GM12878 (cell line): ENCODE data around the gene RNF112. TPM values are rescaled to one million over a fixed set of nuclear protein-coding genes. Genes with fewer than 3 reads are reported as not detected.

Experiments used
- ATAC-seq: fragments of 200-7000 bp; cut with Tn5 transposase; 3 replicates; pipeline ENCODE4 v1.9.1; 2020; ENCODE audit warnings: mild to moderate bottlenecking, moderate library complexity
- BruUV-seq: library from RNA; stranded (reverse); fragments of 400-500 nt; replicated peaks from 2 replicates; lab custom pipeline; 2021; lab: Mats Ljungman, UMichigan
- CTCF ChIA-PET: fragments of 300-600 bp; sonication (Branson Sonifier 250); formaldehyde crosslinking; extraction: SDS; loops from one replicate; lab custom pipeline; 2021; ENCODE audit warnings: inconsistent platforms; lab: Yijun Ruan, JAX
- POLR2A ChIA-PET: fragments of 350-600 bp; formaldehyde crosslinking; extraction: SDS; loops from one replicate; lab custom pipeline; 2021; ENCODE audit warnings: inconsistent platforms; lab: Charles Lee
- RAD21 ChIA-PET: fragments of 300-600 bp; sonication (Branson Sonifier 250); formaldehyde crosslinking; loops from one replicate; lab custom pipeline; 2023; ENCODE audit warnings: antibody characterized with exemption; ENCODE audit not compliant: unreplicated experiment; lab: Charles Lee
- SMC1A ChIA-PET: fragments of 300-600 bp; sonication (Branson Sonifier 250); formaldehyde crosslinking; loops from one replicate; lab custom pipeline; 2023; ENCODE audit not compliant: unreplicated experiment, uncharacterized antibody; lab: Charles Lee
- DNase-seq: peaks from one replicate; pipeline ENCODE4 v3.0.0-alpha.2; 2011; ENCODE audit warnings: low read depth, low spot score
- FAIRE-seq: peaks from 3 replicates; lab custom pipeline; 2011; peaks lifted over from hg19 to GRCh38; lab: Jason Lieb, UNC
- H2AFZ ChIP-seq: 2 replicates; pipeline ENCODE4 v1.6.0; 2011; ENCODE audit warnings: low read depth, low read length, control low read depth; ENCODE audit not compliant: control insufficient read depth
- H3K27ac ChIP-seq: 2 replicates; pipeline ENCODE4 v1.5.1; 2011; ENCODE audit warnings: control low read depth; ENCODE audit not compliant: control insufficient read depth, insufficient read depth
- H3K27me3 ChIP-seq, 2 experiments: replicated peaks in 1 of 2; 2 replicates each; pipeline versions ENCODE4 v1.6.0 to v1.6.1; 2011; ENCODE audit warnings: low read length in 1 of 2; ENCODE audit not compliant: control insufficient read depth in 2 of 2, insufficient read depth in 2 of 2
- H3K36me3 ChIP-seq, 2 experiments: 2 replicates each; pipeline ENCODE4 v1.5.1; 2011; ENCODE audit warnings: low read length in 1 of 2; ENCODE audit not compliant: control insufficient read depth in 2 of 2, insufficient read depth in 2 of 2
- H3K4me1 ChIP-seq: 2 replicates; pipeline ENCODE4 v1.6.1; 2011; ENCODE audit warnings: mild to moderate bottlenecking, low read length, moderate library complexity, mixed read lengths; ENCODE audit not compliant: control insufficient read depth, insufficient read depth
- H3K4me2 ChIP-seq: 2 replicates; pipeline ENCODE4 v1.6.0; 2011; ENCODE audit warnings: control low read depth; ENCODE audit not compliant: control insufficient read depth, insufficient read depth
- H3K4me3 ChIP-seq: fragments of 200-600 bp; sonication (generic); 2 replicates; pipeline ENCODE4 v1.5.1; 2016
- H3K79me2 ChIP-seq: 2 replicates; pipeline ENCODE4 v1.6.0; 2011; ENCODE audit warnings: low read length; ENCODE audit not compliant: control insufficient read depth, insufficient read depth
- H3K9ac ChIP-seq: 2 replicates; pipeline ENCODE4 v1.8.0; 2011; ENCODE audit warnings: low read length, control low read depth, mixed read lengths; ENCODE audit not compliant: control insufficient read depth, insufficient read depth
- H3K9me3 ChIP-seq: replicated peaks from 3 replicates; pipeline ENCODE4 v1.5.1; 2011; ENCODE audit warnings: mild to moderate bottlenecking, low read length; ENCODE audit not compliant: control insufficient read depth, insufficient read depth
- H4K20me1 ChIP-seq: 2 replicates; pipeline ENCODE4 v1.6.0; 2011; ENCODE audit not compliant: control insufficient read depth, insufficient read depth
- BRCA1 ChIP-seq: IDR thresholded peaks from 2 replicates; pipeline ENCODE4 v1.6.1; 2011; ENCODE audit warnings: low read depth, low read length, improper control_type of control experiment
- FOXK2 ChIP-seq: fragments of 450-650 bp; IDR thresholded peaks from 2 replicates; pipeline ENCODE4 v1.6.1; 2017; ENCODE audit warnings: mild to moderate bottlenecking, moderate library complexity
- HDAC6 ChIP-seq: fragments of 200-600 bp; sonication (generic); IDR thresholded peaks from one replicate; pipeline ENCODE4 v1.8.0; 2017; ENCODE audit warnings: antibody characterized with exemption; ENCODE audit not compliant: unreplicated experiment
- HDGF ChIP-seq: fragments of 450-650 bp; IDR thresholded peaks from 2 replicates; pipeline ENCODE4 v1.6.1; 2016; ENCODE audit warnings: antibody characterized with exemption
- KAT2A ChIP-seq: conservative IDR thresholded peaks from 2 replicates; pipeline ENCODE4 v1.6.1; 2011; ENCODE audit warnings: low read depth, low read length; ENCODE audit not compliant: control insufficient read depth
- MXI1 ChIP-seq: fragments of 150-350 bp; IDR thresholded peaks from 2 replicates; pipeline ENCODE4 v1.6.1; 2011; ENCODE audit warnings: low read depth, mild to moderate bottlenecking, inconsistent platforms, low read length, improper control_type of control experiment
- MYB ChIP-seq: fragments of 150-350 bp; IDR thresholded peaks from 2 replicates; pipeline ENCODE4 v1.6.1; 2014; ENCODE audit warnings: mild to moderate bottlenecking, low read depth, low read length, borderline replicate concordance
- SIN3A ChIP-seq: IDR thresholded peaks from 2 replicates; pipeline ENCODE4 v1.6.1; 2012; ENCODE audit warnings: low read depth, low read length, improper control_type of control experiment
- SUZ12 ChIP-seq: fragments of 200-600 bp; sonication (generic); IDR thresholded peaks from one replicate; pipeline ENCODE4 v1.6.1; 2018; ENCODE audit warnings: antibody characterized with exemption, mild to moderate bottlenecking; ENCODE audit not compliant: unreplicated experiment
- TBL1XR1 ChIP-seq: IDR thresholded peaks from 2 replicates; pipeline ENCODE4 v1.6.1; 2012; ENCODE audit warnings: low read depth, low read length, improper control_type of control experiment
- ZNF24 ChIP-seq: fragments of 450-650 bp; IDR thresholded peaks from 2 replicates; pipeline ENCODE4 v1.6.1; 2017; ENCODE audit warnings: antibody characterized with exemption, mild to moderate bottlenecking
- ZNF592 ChIP-seq: fragments of 450-650 bp; IDR thresholded peaks from 2 replicates; pipeline ENCODE4 v1.6.1; 2017; ENCODE audit warnings: mild to moderate bottlenecking, moderate library complexity
- WGBS: methylation state at CpG from one replicate; pipeline ENCODE4 v1.1.6; 2016; ENCODE audit warnings: low lambda C conversion rate; ENCODE audit not compliant: insufficient replicate concordance, insufficient coverage; ENCODE audit errors: missing lambda C conversion rate; 5-methylcytosine and 5-hydroxymethylcytosine counted together
- in situ Hi-C: fragments of 300-500 bp; cut with MboI; formaldehyde crosslinking; loops from 9 replicates; pipeline ENCODE4 v1.14.3; 2018; ENCODE audit warnings: mixed read lengths
- intact Hi-C: fragments of 100-400 bp; cut with micrococcal nuclease; formaldehyde crosslinking; loops from one replicate; pipeline ENCODE4 v1.14.2; 2022; ENCODE audit not compliant: unreplicated experiment
- polyA plus RNA-seq, 11 experiments: library from polyadenylated mRNA; depleted of rRNA in 4 of 11; unstranded in 6 of 11; stranded (reverse) in 5 of 11; fragments of >200 nt; fragmentation: Nextera tagmentation in 4 of 11; fragmentation: Illumina TruSeq in 1 of 11; extraction: Ambion mirVana in 4 of 11; extraction: Trizol in 1 of 11; gene quantifications; 1 replicate in 1 of 11; 2 replicates in 10 of 11; pipeline versions ENCODE4 v1.2.1 to v1.2.3, GENCODE V29; 2011 to 2016; ENCODE audit warnings: inconsistent platforms in 2 of 11, missing spikeins in 2 of 11, low read depth in 1 of 11
- total RNA-seq, 4 experiments: library from RNA; depleted of rRNA in 3 of 4; stranded (reverse); fragments of >200 nt in 3 of 4; fragmentation: Illumina TruSeq in 1 of 4; extraction: Trizol in 1 of 4; gene quantifications; 2 replicates each; pipeline versions ENCODE4 v1.2.1 to v1.2.3, GENCODE V29; 2013 to 2021

RNF112 gene
- total and polyA plus RNA-seq, 10 of the 15 experiments (the other 5 are each of a cell fraction or from before 2014, with no cell fraction given), result not detected

- in situ Hi-C loops (no loop called here), intact Hi-C loops (no loop called here)
- no peaks in the 10 kb centered on the region; a peak in 1 of 4 replicates for H3K27me3 ChIP-seq
- H3K9ac ChIP-seq, result no peak overlapping the region
- no peaks in the 10 kb centered on the region for H3K4me1 ChIP-seq
- no peak overlapping the region for H3K27ac ChIP-seq
- ATAC-seq, result no peak
- ChIA-PET SMC1A (no interaction called here), POLR2A (no interaction called here), RAD21 (no interaction called here), CTCF (interaction anchor here (1.0 to 1.1 kb wide), 2 partner anchors 62 to 88 kb away, joined by 3 read pairs; partner anchors contain the start of gene B9D1)
- DNase-seq, result no peak
- H3K4me3 ChIP-seq, result no peak overlapping the region
- no peak for FAIRE-seq
- no peaks in the 10 kb centered on the region for H3K79me2 ChIP-seq
- H3K36me3 ChIP-seq, result no peaks in the 10 kb centered on the region
- H3K4me2 ChIP-seq, result no peak overlapping the region
- WGBS, result 38% methylated on average over 8 of the region's 8 CpGs
- H2AFZ ChIP-seq, result no peak overlapping the region
- BruUV-seq, result no TSS peak
- TF ChIP-seq FOXK2, result no peak
- no peak for TF ChIP-seq ZNF24
- TF ChIP-seq TBL1XR1, result no peak
- no peak for TF ChIP-seq MYB
- no peak for TF ChIP-seq ZNF592
- no peak for TF ChIP-seq HDAC6
- no peak for TF ChIP-seq MXI1
- TF ChIP-seq BRCA1, result no peak
- no peak for TF ChIP-seq SIN3A
- TF ChIP-seq HDGF, result no peak
- no peak for TF ChIP-seq KAT2A
- TF ChIP-seq SUZ12, result no peak
- H3K9me3 ChIP-seq, result no peaks in the 10 kb centered on the region
- H4K20me1 ChIP-seq, result no peaks in the 10 kb centered on the region
Measured at GRCh38 chr17:19424934-19425868, 14.2 kb downstream of the RNF112 start.
